Ramos (cell line): ENCODE measurements around the gene SPATA20.

Experiments
- in situ Hi-C: fragments of 300-500 bp; cut with MboI; formaldehyde crosslinking; loops from one replicate; pipeline ENCODE4 v1.14.3; 2022; ENCODE audit warnings: low sequenced_read_pairs; ENCODE audit not compliant: unreplicated experiment

SPATA20 gene

DNA sequence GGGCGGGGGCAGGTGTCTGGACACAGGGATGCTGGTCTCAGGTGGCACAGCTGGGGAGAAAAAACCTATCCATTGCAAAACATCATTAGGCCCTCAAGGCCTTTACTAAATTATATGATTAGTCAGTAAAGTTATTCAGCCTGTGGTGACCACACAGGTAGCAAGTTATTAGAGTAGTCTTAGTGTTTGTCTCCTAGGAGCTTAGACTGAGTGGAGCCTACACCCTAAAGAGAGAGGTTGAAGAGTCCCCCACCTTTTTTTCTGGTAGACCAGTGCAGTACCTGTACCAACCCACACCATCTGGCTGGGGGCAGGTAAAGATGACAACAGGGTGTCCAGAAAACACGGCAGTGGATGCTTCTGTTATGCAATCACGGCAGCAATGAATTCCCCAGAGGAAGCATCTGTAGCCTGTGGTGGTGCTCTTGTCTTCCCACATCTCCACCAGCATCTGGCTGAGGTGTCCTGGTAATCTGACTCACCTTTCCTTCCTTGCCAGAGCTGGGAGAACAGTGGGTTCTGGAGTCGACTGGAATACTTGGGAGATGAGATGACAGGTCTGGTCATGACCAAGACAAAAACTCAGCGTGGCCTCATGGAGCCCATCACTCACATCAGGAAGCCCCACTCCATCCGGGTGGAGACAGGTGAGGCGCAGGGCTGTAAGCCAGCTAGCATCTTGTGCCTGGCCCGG is 27.7 kb upstream of the SPATA20 start:
- in situ Hi-C loops = no loop called here

DNA sequence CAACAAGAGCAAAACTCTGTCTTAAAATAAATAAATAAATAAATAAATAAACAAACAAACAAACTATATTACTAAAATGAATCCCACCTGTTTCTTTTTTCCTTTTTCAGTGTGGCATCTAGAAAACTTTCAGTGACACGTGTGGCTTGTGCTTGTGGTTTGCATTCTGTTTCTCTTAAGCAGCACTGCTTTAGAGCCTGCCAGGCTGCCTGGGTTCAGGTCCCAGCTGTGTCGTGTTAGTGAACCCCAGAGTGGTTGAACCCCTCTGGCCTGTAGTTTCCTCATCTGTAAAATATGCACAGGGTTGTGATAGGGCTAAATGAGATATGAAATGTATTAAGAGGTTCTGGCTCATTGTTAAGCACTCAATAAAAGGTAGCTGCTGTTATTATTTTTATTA is 26.5 kb upstream of the SPATA20 start:
- in situ Hi-C loops = no loop called here

DNA sequence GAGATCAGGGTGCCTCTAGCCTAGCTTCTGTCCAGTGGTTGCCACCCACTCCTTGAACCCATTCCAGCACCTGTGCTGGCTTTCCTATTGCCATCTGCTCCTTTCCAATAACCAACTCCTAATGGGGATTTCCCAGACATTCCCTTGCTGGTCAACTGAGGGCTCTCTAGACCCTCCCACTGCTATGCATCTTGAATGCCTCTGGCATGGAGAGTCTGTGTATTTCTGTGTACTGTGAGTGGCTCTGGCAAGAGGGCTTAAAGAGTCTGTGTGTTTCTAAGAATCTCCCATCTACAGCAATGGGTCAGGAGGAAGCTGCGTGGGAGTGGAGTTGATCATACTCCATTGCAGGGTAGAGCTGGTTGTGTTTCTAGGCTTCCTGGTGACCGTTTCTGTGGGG is 25.5 kb upstream of the SPATA20 start:
- in situ Hi-C loops = no loop called here

DNA sequence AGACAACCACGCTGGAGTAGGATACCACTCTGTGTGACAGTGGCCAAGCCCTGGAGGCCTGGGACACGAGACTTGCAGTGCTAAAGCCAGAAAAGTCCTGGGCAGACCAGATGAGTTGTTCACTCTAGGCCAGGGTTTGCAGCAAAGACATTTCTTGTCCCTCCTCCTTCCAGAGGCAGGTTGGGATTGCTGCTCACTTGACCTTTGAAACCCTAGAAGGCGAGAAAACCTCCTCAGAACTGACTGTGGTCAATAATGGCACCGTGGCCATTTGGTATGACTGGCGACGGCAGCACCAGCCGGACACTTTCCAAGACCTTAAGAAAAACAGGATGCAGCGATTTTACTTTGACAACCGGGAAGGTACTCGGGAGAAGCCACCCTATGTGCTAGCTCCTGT is 24.2 kb upstream of the SPATA20 start:
- in situ Hi-C loops = no loop called here

DNA sequence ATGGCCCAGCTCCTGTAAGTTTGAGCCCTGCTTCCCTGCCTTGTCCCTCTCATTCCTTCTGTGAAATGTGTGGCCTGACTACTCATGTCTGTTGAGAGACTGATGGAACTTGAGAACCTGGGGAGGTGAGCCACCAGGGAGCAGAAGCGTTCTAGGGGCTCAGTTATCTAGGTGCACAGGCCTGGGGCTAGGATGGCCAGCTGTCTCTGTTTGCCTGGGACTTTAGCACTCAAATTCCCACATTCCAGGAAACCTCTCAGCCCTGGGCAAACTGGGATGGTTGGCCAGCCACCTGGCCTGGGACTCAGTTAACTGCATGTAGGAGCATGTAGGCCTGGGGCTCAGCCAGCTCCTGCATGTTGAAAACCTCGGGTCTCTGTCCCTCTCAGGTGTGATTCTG is 23.8 kb upstream of the SPATA20 start:
- in situ Hi-C loops = no loop called here

DNA sequence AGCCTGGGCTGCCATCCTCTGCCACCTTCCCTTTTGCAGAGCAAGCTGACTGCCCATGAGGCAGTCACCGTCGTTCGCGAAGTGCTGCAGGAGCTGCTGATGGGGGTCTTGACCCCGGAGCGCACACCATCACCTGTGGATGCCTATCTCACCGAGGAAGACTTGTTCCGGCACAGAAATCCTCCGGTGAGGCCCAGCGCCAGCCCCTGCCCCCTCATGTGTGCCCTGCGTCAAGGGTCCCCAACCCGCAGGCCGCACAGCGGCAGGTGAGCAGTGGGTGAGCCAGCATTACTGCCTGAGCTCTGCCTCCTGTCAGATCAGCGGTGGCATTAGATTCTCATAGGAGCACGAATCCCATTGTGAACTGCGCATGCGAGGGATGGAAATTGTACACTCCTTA is 22.1 kb upstream of the SPATA20 start:
- in situ Hi-C loops = no loop called here

DNA sequence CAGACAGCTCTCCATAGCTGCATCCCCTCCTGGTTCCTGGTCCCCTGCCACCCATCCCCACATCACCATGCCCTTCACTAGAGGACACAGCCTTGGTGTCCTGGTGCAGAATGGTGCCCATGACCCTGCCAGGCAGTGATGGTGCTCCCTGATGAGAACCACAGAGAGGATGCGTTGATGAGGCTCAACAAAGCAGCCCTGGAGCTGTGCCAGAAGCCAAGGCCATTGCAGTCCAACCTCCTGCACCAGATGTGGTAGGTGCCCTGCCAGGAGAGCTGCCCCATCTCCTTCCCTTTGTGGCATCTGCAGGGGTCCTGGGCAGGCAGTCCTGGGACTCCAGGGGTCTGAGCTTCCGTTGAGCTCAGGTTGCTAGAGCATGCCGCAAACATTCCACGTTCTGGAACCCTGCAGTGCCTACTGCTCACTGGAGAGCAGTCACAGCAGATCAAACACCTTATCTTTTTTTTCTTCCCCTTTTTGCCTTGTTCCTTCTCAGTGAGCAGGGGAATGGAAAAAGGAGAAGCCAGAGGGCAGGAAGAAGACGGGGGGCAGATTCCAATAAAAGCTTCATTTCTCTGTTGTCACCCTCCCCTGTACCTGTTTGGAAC is 19.7 kb upstream of the SPATA20 start:
- in situ Hi-C loops = no loop called here

DNA sequence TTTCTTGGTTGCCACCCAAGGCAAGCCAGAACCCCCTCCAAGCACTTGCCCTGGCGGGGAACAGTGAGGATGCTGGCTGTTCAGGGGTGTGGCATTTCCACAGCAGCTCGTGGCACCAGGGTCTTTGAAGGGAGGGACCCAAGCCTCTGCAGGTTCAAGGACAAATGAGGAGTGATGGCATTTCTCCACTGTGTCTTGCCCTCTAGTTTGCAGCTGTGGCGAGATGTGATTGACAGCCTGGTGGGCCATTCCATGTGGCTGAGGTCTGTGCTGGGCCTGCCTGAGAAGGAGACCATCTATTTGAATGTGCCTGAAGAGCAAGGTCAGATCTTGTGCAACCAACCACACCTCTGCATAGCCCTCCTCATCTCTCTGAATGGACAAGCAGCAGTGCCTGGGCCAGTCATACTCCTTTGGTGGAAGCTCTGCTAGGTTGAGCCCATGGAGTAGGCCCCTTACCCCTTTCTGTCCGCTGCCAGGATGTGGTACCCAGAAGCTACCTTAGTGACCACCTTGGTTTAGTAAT is 19.0 kb upstream of the SPATA20 start:
- in situ Hi-C loops = no loop called here

DNA sequence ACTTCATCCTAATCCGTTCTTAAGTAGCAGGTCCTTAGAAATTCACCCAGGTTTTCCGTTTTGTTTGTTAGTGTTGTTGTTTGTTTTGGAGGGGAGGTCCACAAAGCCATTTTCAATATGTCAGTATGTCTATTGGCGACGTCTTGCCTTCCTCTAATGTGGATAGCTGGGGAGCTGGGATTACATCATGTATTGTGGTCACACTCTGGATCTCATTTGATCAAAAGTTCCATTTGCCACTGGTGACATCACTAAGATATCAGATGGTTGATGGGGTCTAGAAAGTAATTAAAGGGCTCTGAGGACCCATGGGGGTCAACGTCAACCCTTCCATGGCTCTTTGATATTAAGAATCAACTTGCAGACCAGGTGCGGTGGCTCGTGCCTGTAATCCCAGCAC is 17.1 kb upstream of the SPATA20 start:
- in situ Hi-C loops = no loop called here

DNA sequence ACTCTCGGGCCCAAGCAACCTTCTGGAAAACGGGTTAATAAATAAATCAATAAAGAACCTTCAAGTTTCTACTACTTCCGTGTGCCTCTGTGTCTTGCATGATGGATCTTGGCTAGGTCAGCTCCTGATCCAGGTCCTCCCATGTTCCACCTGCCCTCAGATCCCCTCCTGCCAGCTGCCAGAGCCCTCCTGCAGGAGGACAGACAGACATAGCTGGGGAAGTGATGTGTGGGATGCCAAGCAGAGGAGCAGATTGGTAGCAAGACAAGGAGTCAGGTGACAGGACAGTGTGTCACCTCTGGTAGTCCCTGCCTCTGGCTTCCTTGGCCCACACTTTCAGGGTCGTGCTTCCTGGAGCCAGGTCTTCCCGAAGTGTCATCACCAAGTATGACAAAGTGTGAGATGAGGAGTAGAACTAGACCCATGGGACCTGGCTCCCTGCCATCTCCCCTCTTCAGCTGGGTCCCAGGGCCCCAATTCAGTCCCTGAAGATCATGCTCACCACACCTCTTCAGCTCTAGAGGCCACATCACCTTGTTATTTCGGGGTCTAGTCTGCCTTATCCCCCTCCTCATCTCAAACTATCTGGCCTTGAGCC is 15.4 kb upstream of the SPATA20 start:
- in situ Hi-C loops = no loop called here

DNA sequence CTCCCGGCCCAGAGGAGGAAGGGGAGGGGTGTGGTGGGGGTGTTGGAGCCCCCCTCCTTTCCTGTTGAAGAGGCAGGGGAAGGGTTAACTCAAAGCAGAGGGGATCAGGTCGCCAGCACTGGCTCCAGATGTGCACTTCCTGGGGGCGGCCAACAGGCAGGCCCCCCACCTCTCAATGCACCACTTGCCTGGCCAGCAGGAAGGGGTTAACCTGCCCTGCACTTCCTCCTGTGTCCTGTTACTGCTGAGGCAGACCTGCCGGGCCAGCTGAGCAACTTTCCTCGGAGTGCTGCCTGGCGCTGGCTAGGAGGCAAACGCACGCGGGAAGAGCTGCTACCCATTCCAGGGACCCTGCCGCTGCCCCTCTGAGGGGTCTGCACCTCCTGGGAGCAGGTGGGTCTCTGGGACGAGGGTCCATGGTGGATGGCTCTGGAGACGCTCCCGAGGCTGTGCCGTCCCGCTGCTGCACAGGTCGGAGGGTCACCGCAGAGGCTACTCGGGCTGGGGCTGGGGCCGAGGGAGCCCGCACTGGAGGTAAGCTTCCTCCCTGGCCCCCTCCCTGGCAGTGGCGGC is 14.4 kb upstream of the SPATA20 start, which contains the start of gene EPN3:
TSS of gene EPN3 (plus strand) at position 284 of the 573 bp plus-strand sequence. CDS start 3,822 bp downstream, outside the sequence.
- in situ Hi-C loops = no loop called here

DNA sequence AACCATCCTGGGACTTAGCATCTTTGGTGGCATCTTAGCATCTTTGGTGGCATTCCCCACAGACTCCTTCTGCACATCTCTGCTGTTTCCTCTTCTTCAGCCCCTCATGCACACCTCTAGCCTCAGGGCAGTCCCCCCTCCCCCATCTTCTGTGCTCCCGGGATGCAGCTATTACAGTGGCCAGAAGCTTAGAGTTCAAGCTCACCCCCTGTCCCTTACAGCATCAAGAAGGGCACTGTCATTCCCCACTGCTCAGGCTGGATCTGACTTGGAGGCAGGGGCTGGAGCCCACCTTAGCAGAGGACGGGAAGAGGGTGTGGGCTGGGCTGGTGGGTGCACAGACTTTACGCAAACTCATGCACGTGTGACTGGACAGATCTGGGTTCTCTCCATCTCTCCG is 13.8 kb upstream of the SPATA20 start:
- in situ Hi-C loops = no loop called here

DNA sequence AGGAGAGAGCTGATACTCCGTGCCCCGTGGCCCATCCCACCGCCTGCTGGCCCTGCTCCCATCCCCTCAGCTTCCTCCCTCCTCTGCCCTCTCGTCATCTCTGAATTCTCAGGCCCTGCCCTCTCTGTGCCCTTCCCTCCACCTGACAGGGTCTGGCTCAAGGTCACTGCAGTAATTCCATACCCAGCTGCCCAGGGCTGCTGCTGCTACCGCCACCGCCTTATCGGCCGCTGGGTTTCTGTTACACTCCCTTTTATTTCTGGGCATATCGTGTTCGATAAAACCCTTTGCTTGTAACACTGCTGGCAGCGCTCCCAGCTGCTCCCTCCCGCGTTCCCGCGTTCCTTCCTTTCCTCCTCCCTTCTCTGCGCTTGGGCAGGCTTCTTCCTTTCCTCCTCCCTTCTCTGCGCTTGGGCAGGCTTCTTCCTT is 13.2 kb upstream of the SPATA20 start:
- in situ Hi-C loops = no loop called here

DNA sequence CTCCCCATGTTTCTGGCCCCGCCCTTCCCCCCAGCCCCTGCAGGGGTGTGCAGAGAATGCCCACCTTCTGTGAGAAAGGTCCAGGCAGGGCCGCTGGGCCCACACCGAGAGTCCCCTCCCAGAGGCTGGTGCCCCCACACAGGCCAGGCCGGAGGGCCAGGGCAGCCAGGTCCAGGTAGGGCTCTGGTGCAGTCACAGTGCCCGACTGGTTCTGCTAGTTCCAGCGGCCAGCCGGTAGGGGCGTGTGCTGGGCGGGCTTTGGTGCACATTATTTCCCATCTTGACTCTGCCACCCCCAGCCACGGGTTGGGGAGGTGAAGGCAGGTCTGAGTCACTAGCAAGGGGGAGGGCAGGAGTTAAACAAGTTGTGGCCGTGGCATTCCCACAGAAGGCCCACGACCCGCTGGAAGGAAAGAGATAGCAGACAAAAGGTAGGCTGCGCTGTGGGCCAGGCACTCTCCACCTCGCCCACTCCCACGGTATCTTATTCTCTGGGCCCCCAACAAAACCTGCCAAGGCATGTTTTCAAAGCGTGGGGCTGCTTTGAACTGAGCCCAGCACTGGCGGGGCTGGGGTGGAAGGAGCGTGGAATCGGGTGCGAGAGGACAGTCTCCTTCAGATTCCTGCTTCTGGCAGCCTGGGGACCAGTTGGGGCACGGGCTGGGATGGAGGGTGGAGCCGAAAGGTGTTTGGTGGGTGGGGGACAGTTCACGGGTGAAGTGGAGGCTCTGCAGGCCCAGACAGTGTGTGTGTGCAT is 12.6 kb upstream of the SPATA20 start:
- in situ Hi-C loops = no loop called here

DNA sequence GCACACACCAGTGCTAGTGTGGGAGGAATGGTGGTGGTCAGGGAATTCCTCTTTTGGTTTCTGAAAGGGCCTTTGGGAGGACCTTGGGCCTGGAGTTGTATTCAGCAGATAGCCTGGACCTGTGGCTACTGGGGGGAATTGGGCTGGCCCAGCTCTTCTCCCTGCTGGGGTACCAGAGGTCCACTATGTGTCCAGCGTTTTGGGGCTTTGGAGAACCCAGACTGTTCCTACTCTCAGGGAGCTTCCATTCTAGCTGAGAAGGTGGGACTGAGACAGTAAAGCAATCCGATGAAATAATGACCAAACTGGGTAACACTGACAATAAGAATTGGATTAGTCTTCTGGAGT is 12.0 kb upstream of the SPATA20 start:
- in situ Hi-C loops = no loop called here

DNA sequence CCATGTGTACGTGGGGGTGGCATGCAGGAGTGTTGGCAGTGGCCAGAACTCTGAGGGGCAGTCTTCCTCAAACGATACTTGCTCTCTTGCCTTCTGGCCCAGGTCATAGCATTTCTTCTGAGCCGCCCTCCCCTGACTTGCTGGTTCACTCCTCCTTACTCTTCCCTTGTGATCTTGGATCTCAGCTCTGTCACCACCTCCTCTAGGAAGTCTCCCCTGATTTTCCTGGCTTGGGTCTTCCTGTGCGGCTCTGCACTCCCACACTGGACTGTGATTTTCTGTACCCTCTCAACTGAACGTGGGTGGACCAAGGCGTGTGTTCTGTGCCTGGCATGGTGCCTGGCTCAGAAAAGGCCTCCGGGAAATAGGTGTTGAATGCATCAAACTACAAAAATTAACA is 11.6 kb upstream of the SPATA20 start:
- in situ Hi-C loops = no loop called here

DNA sequence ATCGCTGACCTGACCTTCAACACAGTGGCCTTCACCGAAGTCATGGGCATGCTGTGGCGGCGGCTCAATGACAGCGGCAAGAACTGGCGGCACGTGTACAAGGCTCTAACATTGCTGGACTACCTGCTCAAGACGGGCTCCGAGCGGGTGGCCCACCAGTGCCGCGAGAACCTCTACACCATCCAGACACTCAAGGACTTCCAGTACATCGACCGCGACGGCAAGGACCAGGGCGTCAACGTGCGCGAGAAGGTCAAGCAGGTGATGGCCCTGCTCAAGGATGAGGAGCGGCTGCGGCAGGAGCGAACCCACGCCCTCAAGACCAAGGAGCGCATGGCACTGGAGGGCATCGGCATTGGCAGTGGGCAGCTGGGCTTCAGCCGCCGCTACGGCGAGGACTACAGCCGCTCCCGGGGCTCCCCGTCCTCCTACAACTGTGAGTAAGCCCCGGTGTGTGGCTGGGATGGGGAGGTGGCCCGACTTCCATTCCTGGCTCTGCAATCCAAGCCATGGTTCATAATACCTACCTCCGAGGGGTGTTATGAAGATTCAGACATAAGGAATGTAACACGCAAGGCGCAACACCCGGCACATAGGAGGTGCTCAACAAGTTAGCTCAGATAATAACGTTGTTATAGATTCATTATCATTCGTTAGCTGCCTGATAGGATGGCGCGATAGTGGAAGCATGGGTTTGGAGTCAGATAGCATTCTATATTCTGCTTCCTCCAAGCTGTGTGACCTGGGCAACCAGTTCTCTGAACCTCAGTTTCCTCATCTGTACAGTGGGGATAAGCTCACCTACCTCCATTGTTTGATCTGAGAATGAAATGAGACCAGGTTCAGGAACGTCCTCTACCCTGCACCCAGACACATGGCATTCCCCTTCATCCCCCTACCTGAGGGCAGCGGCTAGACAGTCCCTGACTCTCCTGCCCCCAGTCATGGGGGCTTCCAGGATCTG is 10.0 kb upstream of the SPATA20 start:
- in situ Hi-C loops = no loop called here

DNA sequence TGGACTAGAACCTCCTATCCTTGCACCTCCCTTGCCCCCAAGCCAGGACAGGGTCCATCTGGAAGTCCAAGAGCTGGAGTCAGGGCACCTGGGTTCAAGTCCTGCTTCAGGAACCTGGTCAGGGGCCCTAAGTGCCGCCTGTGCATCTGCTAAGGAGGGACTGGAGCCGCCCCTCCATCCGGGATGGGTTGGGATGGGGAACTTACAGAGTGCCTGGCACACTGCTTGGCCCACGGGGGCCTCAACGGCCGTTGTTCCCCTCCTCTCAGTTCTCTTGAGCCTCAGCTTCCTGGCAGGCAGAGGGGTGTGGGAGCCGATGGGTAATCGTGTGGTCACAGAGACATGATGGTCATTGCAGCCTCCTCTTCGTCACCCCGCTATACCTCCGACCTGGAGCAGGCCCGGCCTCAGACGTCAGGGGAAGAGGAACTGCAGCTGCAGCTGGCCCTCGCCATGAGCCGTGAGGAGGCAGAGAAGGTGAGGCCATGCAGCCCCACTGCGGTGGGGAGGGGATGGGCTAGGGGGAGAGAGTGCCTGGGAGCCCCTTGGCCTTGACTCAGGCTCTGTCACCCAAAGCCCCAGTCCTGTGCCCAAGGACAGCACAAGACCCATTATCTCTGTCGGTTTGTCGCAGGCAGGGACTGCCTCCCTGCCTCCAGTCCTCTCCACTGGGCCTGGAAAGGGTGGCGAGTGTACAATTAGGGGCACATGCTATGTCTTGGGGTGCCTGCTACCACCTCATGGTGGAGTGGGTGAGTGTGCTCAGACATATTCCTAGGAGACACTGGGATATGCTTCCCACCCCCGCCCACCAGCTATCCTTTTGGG is 9.0 kb upstream of the SPATA20 start:
- in situ Hi-C loops = no loop called here
